Activated effector memory CD4-positive, alpha-beta T cell treated with anti-CD3 and anti-CD28 coated beads, Interleukin-2, amount 50 U/mL, for 16 hours (primary cell): ENCODE data around the gene EVC.
"Not testable (repeated sequence)": the region's sequence is repeated elsewhere in the genome, so short reads cannot be mapped to it uniquely, and the experiment has no call there.

Experiments
- DNase-seq: peaks from one replicate; pipeline ENCODE4 v3.0.0-alpha.2; 2020

EVC gene

GRCh38 chr4:5854929-5855328 lies 143.9 kb downstream of the EVC start:
- no peak for DNase-seq

GRCh38 chr4:5856362-5856761 lies 145.4 kb downstream of the EVC start:
- DNase-seq = not testable (repeated sequence)

- no peak for DNase-seq
Observed at GRCh38 chr4:5857199-5857598, 146.2 kb downstream of the EVC start.

GRCh38 chr4:5858020-5858769 lies 147.2 kb downstream of the EVC start:
- DNase-seq = no peak

GRCh38 chr4:5863461-5864113 lies 152.6 kb downstream of the EVC start:
- peak; percentile 77 for DNase-seq
